Heart left ventricle (tissue), 16 donors: ENCODE data around the gene ZNF277. TPM values are rescaled to one million over a fixed set of nuclear protein-coding genes. Genes with fewer than 3 reads are reported as not detected.

Experiments used
- ATAC-seq, 4 donors: fragments of 200-7000 bp; cut with Tn5 transposase; one replicate each; pipeline ENCODE4 v1.9.1; 2020 to 2022; ENCODE audit warnings: moderate library complexity in 4 of 4, mild to moderate bottlenecking in 3 of 4, moderate number of reproducible peaks in 1 of 4
- DNase-seq, 5 donors: peaks; one replicate each; pipeline ENCODE4 v3.0.0-alpha.2; 2020
- H3K27ac ChIP-seq, 12 donors: fragments of 200-600 bp; sonication (generic) in 4 of 12; one replicate each; pipeline versions ENCODE4 v1.5.0 to v1.8.0; 2016 to 2022; ENCODE audit warnings: mild to moderate bottlenecking in 2 of 12
- H3K27me3 ChIP-seq, 9 donors: fragments of 200-600 bp; sonication (generic) in 2 of 9; one replicate each; pipeline versions ENCODE4 v1.5.1 to v1.8.0; 2016 to 2022; ENCODE audit warnings: mild to moderate bottlenecking in 3 of 9
- H3K36me3 ChIP-seq, 9 donors: fragments of 200-600 bp; sonication (generic) in 2 of 9; one replicate each; pipeline versions ENCODE4 v1.5.0 to v1.8.0; 2018 to 2022; ENCODE audit warnings: mild to moderate bottlenecking in 2 of 9
- H3K4me1 ChIP-seq, 12 donors: fragments of 200-600 bp; sonication (generic) in 4 of 12; one replicate each; pipeline versions ENCODE4 v1.5.0 to v1.8.0; 2016 to 2022; ENCODE audit warnings: mild to moderate bottlenecking in 3 of 12
- H3K4me3 ChIP-seq, 12 donors: fragments of 200-600 bp; sonication (generic) in 4 of 12; one replicate each; pipeline versions ENCODE4 v1.5.0 to v1.8.0; 2017 to 2022; ENCODE audit warnings: mild to moderate bottlenecking in 9 of 12, moderate library complexity in 4 of 12
- H3K9me3 ChIP-seq, 12 donors: fragments of 200-600 bp; sonication (generic) in 4 of 12; one replicate each; pipeline versions ENCODE4 v1.5.0 to v1.8.0; 2016 to 2022; ENCODE audit warnings: mild to moderate bottlenecking in 1 of 12
- POLR2A ChIP-seq, 2 donors: fragments of 450-650 bp; IDR thresholded peaks; one replicate each; pipeline ENCODE4 v1.6.1; 2017; ENCODE audit warnings: antibody characterized with exemption in 2 of 2, mild to moderate bottlenecking in 2 of 2, moderate library complexity in 2 of 2
- WGBS, 4 donors: extraction: QIAGEN DNeasy Blood & Tissue Kit in 2 of 4; methylation state at CpG; one replicate each; pipeline versions ENCODE4 v1.1.5 to v1.1.7; 2013 to 2018; 5-methylcytosine and 5-hydroxymethylcytosine counted together
- intact Hi-C, 10 donors: fragments of 100-400 bp; cut with DNase I; formaldehyde crosslinking; loops; one replicate each; pipeline versions ENCODE4 v1.11.1 to v1.14.2; 2022
- polyA plus RNA-seq, 2 donors: library from polyadenylated mRNA; stranded (reverse); fragments of 200-250 nt; gene quantifications; one replicate each; pipeline ENCODE4 v1.2.3, GENCODE V29; 2013
- total RNA-seq, 9 donors: library from RNA; depleted of rRNA in 2 of 9; stranded (reverse); fragments of >200 nt in 2 of 9; fragmentation: NEBNext Ultra II Directional in 3 of 9; extraction: Animal tissue kit (Norgen Biotek cat#: 25700) in 3 of 9; gene quantifications; one replicate each; pipeline versions ENCODE4 v1.1.0 to v1.2.4, GENCODE V29; 2016 to 2023
- TF ChIP-seq, protein P1 (sequence below), 12 donors: fragments of 200-600 bp; sonication (generic) in 4 of 12; IDR thresholded peaks; one replicate each; pipeline versions ENCODE4 v1.5.0 to v1.8.0; 2018 to 2022; ENCODE audit warnings: antibody characterized with exemption in 12 of 12, mild to moderate bottlenecking in 5 of 12
- donor health status: ischemic (EF 13 %, LVEDD 7.1; RV severe dilation, severe dysfunction).
- donor health status: healthy with polysubstance abuse.
- donor health status: DM: no; HTN: yes; CAD: no.
- donor health status: DM: no; HTN: no; CAD: no.
- donor health status: ischemic (EF 25% LVEDD 6.9; RV normal size, moderate dysfunction).
- donor health status: ischemic (EF 25% LVEDD 5.7; RV mildly dilated, moderate dysfunction).
- donor health status: healthy.
- donor health status: DM: yes; HTN: yes; CAD: no.
- donor health status: ischemic (EF 35%, LVEDD 5.7; RV mildly dilated, moderate dysfunction).
- donor health status: nonischemic (EF 11% LVEDD 7.7; RV severe dilation, severe dysfunction).
- donor health status: DM: yes; HTN: yes; CAD: no.
- donor health status: PGD.
- donor health status: ischemic (EF 29% LVEDD 5.4; RV normal size, mild dysfunction).
- donor health status: nonischemic (EF 23%, LVEDD 6.1; RV moderate dilation, normal function).

The ZNF277 gene
- total and polyA plus RNA-seq, 11 donors, result 10.3 to 26.5 (median 14.0) TPM

- no peaks in the 10 kb centered on the region for H3K36me3 ChIP-seq
- WGBS, 4 donors, result 61 to 80% (median 77%) methylated on average over 1 of the region's 1 CpG
- H3K4me3 ChIP-seq, result no peak overlapping the region
- DNase-seq (no peak), ATAC-seq (no peak)
- H3K9me3 ChIP-seq, result no peaks in the 10 kb centered on the region
- intact Hi-C loops, result loop anchor here in 1 of 10 donors (5.0 to 10.0 kb wide), 2 partner anchors 49 to 181 kb away; no protein-coding TSS in a partner anchor
- peaks cover 0 to 46% (median 16%) of the 10 kb centered on the region in 12 donors for H3K4me1 ChIP-seq
- no peak for TF ChIP-seq POLR2A (IDR thresholded peaks at IDR 0.05)
- TF ChIP-seq, protein P1, sequence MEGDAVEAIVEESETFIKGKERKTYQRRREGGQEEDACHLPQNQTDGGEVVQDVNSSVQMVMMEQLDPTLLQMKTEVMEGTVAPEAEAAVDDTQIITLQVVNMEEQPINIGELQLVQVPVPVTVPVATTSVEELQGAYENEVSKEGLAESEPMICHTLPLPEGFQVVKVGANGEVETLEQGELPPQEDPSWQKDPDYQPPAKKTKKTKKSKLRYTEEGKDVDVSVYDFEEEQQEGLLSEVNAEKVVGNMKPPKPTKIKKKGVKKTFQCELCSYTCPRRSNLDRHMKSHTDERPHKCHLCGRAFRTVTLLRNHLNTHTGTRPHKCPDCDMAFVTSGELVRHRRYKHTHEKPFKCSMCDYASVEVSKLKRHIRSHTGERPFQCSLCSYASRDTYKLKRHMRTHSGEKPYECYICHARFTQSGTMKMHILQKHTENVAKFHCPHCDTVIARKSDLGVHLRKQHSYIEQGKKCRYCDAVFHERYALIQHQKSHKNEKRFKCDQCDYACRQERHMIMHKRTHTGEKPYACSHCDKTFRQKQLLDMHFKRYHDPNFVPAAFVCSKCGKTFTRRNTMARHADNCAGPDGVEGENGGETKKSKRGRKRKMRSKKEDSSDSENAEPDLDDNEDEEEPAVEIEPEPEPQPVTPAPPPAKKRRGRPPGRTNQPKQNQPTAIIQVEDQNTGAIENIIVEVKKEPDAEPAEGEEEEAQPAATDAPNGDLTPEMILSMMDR (IDR thresholded peaks at IDR 0.05), result no peak
- peak overlapping the region in 1 of 12 donors; percentile 9 for H3K27ac ChIP-seq
- no peaks in the 10 kb centered on the region for H3K27me3 ChIP-seq
These were observed 7.2 kb downstream of the ZNF277 start for GRCh38 chr7:112213735-112214134.

DNA sequence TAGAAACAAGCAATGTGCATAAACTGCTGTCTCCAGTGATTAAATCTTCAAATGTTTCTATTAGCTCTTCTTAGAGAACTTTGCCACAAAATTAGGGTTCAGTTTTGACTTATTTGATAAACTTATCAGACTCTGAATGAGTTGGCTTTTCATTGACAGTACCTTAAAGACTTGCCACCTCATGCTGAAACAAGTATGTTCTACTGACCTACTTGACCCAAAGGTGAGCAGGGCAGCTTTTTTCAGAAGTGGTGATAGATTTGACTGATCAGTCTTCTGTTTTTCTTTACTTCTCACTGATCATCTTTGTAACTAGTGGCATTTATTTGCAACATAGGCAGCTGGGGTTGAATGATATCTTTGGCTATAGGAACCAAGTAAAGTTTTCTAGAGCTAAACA lies 7.8 kb downstream of the ZNF277 start:
- intact Hi-C loops, result loop anchor here in 1 of 10 donors (5.0 to 10.0 kb wide), 2 partner anchors 48 to 181 kb away; no protein-coding TSS in a partner anchor
- DNase-seq (no peak), ATAC-seq (no peak)
- Histone ChIP-seq H3K27ac (peak overlapping the region in 1 of 12 donors; percentile 9), H3K4me3 (no peak overlapping the region), H3K4me1 (peaks cover 0 to 46% (median 16%) of the 10 kb centered on the region in 12 donors), H3K27me3 (no peaks in the 10 kb centered on the region), H3K9me3 (no peaks in the 10 kb centered on the region), H3K36me3 (no peaks in the 10 kb centered on the region)
- no peak for TF ChIP-seq POLR2A (IDR thresholded peaks at IDR 0.05)
- TF ChIP-seq, protein P1 (IDR thresholded peaks at IDR 0.05), result no peak

DNA sequence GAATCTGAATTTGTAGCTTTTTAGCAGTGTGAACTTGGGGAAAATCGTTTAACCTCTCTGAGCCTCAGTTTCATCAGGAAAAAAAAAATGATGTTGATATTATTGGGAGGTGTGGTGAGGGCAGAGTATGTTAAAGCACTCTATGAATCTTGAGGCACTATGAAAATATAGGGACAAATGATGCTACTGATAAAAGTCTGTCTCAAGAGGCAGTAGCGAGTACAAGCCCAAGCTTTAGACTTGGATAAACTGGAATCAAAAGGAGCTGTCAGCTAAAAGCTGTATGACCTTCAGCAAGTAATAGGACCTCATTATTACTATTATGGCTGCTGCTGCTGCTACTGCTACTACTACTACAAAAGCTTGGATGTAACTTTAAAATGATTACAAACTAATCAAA lies 8.4 kb downstream of the ZNF277 start:
- H3K27ac ChIP-seq, result no peak overlapping the region
- no peaks in the 10 kb centered on the region for H3K36me3 ChIP-seq
- no peak overlapping the region for H3K4me3 ChIP-seq
- H3K9me3 ChIP-seq, result no peaks in the 10 kb centered on the region
- H3K27me3 ChIP-seq, result no peaks in the 10 kb centered on the region
- no peak for TF ChIP-seq POLR2A (IDR thresholded peaks at IDR 0.05)
- TF ChIP-seq, protein P1 (IDR thresholded peaks at IDR 0.05), result no peak
- 67 to 84% (median 77%) methylated on average over 2 of the region's 2 CpGs for WGBS, 4 donors
- intact Hi-C loops, result loop anchor here in 1 of 10 donors (5.0 to 10.0 kb wide), 2 partner anchors 47 to 180 kb away; no protein-coding TSS in a partner anchor
- peaks cover 0 to 46% (median 16%) of the 10 kb centered on the region in 12 donors for H3K4me1 ChIP-seq
- no peak for ATAC-seq
- no peak for DNase-seq

DNA sequence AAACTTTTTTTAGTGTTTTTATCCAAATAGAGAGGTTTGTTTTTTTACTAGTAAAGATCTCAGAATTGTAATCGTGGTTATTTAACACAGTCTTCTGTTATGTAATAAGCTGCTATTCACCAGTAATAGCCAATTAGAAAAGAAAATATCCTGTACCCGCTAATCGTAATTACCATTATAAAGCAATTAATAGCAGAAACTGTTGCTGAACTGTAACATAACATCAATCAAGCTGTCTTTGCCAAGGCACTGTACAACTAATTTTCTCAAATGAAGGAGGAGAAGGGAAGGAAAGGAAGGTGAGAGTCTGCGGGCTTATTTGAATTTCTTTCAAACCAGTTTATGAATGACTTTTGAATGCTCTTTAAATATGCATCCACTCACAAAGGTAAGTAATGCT lies 9.3 kb downstream of the ZNF277 start:
- H3K36me3 ChIP-seq, result no peaks in the 10 kb centered on the region
- no peak for ATAC-seq
- no peaks in the 10 kb centered on the region for H3K27me3 ChIP-seq
- H3K9me3 ChIP-seq, result no peaks in the 10 kb centered on the region
- peaks cover 0 to 44% (median 16%) of the 10 kb centered on the region in 12 donors for H3K4me1 ChIP-seq
- DNase-seq, result no peak
- no peak overlapping the region for H3K4me3 ChIP-seq
- no peak overlapping the region for H3K27ac ChIP-seq
- TF ChIP-seq, protein P1 (IDR thresholded peaks at IDR 0.05), result no peak
- no peak for TF ChIP-seq POLR2A (IDR thresholded peaks at IDR 0.05)
- 83 to 89% (median 86%) methylated on average over 4 of the region's 4 CpGs for WGBS, 4 donors
- intact Hi-C loops, result loop anchor here in 1 of 10 donors (10.0 kb wide), 1 partner anchor 179 kb away; no protein-coding TSS in a partner anchor
